Measurements from ENCODE around the gene ELMO1. TPM values are rescaled to one million over a fixed set of nuclear protein-coding genes. Genes with fewer than 3 reads are reported as not detected.

Gene ELMO1
- total RNA-seq, 4 donors from 2014 or later, result 58.7 to 293 (median 81.0) TPM

- ATAC-seq (ENCODE audit: low FRiP score), result no peak
- TF ChIP-seq, protein P1, sequence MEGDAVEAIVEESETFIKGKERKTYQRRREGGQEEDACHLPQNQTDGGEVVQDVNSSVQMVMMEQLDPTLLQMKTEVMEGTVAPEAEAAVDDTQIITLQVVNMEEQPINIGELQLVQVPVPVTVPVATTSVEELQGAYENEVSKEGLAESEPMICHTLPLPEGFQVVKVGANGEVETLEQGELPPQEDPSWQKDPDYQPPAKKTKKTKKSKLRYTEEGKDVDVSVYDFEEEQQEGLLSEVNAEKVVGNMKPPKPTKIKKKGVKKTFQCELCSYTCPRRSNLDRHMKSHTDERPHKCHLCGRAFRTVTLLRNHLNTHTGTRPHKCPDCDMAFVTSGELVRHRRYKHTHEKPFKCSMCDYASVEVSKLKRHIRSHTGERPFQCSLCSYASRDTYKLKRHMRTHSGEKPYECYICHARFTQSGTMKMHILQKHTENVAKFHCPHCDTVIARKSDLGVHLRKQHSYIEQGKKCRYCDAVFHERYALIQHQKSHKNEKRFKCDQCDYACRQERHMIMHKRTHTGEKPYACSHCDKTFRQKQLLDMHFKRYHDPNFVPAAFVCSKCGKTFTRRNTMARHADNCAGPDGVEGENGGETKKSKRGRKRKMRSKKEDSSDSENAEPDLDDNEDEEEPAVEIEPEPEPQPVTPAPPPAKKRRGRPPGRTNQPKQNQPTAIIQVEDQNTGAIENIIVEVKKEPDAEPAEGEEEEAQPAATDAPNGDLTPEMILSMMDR (IDR thresholded peaks at IDR 0.05), result no peak
- DNase-seq (ENCODE audit: low spot score), result no peak
Measured at GRCh38 chr7:36814311-36814710, 634.4 kb downstream of the ELMO1 start.

DNA sequence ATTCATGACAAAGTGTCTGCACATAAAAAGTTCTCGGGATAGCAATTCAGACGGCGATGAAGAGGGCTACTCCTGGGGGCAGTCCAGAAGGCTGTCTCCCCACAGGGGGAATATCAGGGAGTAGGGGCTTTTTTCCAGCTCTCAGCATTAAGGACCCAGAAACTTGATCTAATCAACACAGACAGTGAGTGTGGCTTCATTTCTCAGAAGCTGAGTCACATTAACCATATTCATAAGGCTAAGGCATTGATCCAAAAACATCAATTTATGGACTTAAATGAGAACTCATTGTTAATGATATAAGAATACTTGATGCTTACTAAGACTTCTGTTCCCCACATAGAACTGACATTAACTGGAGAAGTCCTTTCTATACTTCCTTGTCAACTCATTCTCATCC is 636.9 kb downstream of the ELMO1 start:
- ATAC-seq (ENCODE audit: low FRiP score), result no peak
- DNase-seq (ENCODE audit: low spot score), result no peak
- TF ChIP-seq, protein P1 (IDR thresholded peaks at IDR 0.05), result no peak

DNA sequence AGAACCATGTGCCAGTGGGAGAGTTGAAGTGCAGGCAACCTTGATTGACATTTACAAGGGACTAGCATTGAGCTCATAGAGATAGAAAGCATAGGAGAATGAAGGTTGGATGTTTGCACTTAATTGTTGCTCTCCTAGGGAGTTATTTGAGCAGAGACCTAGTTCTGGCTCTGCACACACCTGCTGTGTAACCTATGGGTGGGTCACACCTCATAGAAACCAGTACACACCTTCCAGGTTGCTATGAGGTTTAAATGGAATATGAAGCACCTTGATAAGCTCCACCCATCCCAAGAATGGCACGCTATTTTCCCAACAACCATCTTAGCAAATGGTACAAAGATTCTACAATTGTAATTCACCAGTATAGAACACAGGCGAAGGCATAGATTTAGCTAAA is 638.2 kb downstream of the ELMO1 start:
- ATAC-seq (ENCODE audit: low FRiP score), result no peak
- TF ChIP-seq, protein P1 (IDR thresholded peaks at IDR 0.05), result no peak
- no peak for DNase-seq (ENCODE audit: low spot score)

DNA sequence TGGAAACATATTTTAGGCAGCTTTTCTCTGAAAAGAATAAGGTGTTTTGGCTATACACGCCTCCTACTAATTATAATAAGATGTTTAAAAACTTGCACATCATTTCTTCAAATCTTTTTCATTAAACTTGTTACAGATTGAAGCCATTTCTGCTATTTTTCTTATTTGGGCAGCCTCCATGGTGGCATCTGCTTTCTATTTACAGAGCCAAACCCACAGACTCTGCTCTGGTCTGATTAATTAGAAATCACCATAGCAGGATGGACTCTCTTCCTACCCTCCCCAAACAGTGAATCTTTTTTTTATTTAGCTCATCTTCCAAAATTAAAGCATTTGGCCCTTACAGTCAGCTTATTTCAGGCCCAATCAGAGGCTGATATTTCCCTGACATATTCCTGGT is 638.6 kb downstream of the ELMO1 start:
- no peak for ATAC-seq (ENCODE audit: low FRiP score)
- TF ChIP-seq, protein P1 (IDR thresholded peaks at IDR 0.05), result no peak
- DNase-seq (ENCODE audit: low spot score), result no peak

DNA sequence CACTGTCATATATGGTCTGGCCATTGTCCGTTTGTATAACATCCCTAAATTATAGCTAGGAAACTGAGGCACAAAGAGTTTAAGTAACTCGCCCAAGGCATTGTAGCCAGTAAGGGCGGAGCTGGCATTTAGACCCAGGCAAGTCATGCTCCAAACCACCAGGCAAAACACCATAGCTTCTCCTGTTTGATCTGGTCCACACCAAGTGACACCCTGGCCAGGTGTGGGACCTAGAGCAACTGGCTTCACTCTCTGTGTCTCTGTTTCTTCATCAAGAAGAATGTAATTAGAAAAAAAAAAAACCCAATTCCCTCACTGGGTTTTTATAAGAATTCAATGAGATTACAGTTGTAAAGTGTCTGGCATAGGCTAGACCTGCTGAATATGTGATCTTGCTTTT is 639.2 kb downstream of the ELMO1 start:
- no peak for ATAC-seq (ENCODE audit: low FRiP score)
- TF ChIP-seq, protein P1 (IDR thresholded peaks at IDR 0.05), result no peak

GRCh38 chr7:36809086-36809485 is 639.6 kb downstream of the ELMO1 start:
- TF ChIP-seq, protein P1 (IDR thresholded peaks at IDR 0.05), result no peak
- ATAC-seq (ENCODE audit: low FRiP score), result no peak
- no peak for DNase-seq (ENCODE audit: low spot score)

More for the DNA sequence above, 639.2 kb downstream of the ELMO1 start:
- no peak for DNase-seq (ENCODE audit: low spot score)

DNA sequence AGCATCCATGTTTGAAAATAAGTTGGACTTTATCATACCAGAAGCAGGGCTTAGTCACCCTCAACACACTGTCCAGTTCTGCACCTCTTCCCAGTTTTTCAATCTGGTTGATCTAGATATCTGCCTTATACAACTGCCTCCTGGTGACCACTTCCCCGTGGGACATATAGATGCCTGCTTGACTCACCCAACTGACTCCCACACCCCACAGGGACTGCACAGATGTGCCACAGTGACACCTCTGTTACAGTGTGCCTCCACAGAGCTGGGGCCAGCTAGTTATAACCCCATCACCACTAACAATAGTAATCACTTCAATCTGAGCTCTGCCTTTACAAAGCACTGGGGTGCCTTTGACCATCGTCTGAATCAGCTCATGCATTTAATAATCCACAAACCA is 641.8 kb downstream of the ELMO1 start:
- TF ChIP-seq, protein P1 (IDR thresholded peaks at IDR 0.05), result no peak
- ATAC-seq (ENCODE audit: low FRiP score), result no peak
- DNase-seq (ENCODE audit: low spot score), result no peak

Small RNA genes within 50 kb of the gene (small RNA-seq; reads per million reads assigned to genes)
- gene MIR1200 (not detected), gene RF00019 (not detected), gene RF00432 (not detected), gene RNU6-565P (not detected)

Other genes starting within 250 kb of the ELMO1 start
- 1 to 10 TPM in 2 of 4 donors, under 1 TPM in 2; 0.65 to 4.9 (median 1.1) TPM for gene GPR141, start 234.9 kb upstream of the ELMO1 start, total RNA-seq